Renal cortex interstitium (tissue), 11 donors: ENCODE measurements around the gene KIF9. TPM values are rescaled to one million over a fixed set of nuclear protein-coding genes. Genes with fewer than 3 reads are reported as not detected.
"Not testable (repeated sequence)": the region's sequence is repeated elsewhere in the genome, so short reads cannot be mapped to it uniquely, and the experiment has no call there.

ENCODE experiments used
- DNase-seq, 11 donors: peaks; one replicate each; pipeline ENCODE4 v3.0.0-alpha.2; 2013; ENCODE audit warnings: low read depth in 9 of 11, low spot score in 4 of 11; ENCODE audit errors: extremely low read depth in 1 of 11
- polyA plus RNA-seq, 3 donors: library from polyadenylated mRNA; unstranded; fragments of 120-200 nt; gene quantifications; one replicate each; pipeline ENCODE4 v1.2.1, GENCODE V29; 2013; ENCODE audit not compliant: insufficient read length in 3 of 3

The KIF9 gene
- polyA plus RNA-seq, 3 donors, result 22.4 to 26.0 (median 24.4) TPM

GRCh38 chr3:47299381-47300318 lies 17.1 kb upstream of the KIF9 start:
- no peak for DNase-seq

GRCh38 chr3:47298439-47298838 lies 15.8 kb upstream of the KIF9 start:
- DNase-seq, result no peak

DNA sequence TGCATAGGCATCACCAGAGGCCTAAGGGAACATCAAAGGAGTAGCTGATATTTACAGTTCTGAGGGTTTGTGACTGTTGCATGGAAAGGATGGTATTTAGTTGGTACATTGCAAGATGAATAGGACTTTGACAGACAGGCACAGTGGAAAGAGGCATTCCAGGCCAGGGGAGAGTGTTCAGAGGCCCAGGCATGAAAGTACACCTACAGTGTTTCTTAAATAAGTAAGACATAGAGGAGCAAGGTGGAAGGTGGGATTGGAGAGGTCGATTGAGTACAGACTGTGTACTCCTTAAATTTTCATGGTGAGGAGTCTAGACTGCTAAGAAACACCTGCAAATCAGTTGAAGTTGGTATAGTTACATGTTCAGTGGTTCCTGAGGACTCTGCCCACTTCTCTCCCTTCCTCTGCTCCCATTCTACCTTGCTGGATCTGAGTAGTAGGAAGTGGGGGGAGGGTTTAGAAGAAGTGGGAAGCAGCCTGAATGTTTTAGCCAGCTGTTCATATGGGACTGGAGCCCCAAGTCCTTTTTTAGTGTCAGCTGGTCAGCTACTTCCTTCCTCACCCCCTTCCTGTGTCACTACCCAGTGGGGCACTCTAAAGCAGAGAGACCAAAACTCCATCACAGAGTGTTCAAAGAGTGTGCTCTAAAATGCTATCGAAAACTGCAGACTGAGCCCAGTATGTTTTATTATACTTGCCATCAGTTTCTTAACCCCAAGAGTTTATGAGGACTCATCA lies 14.1 kb upstream of the KIF9 start:
- no peak for DNase-seq

- DNase-seq, result no peak
Measured at GRCh38 chr3:47295976-47296375, 13.4 kb upstream of the KIF9 start.

DNA sequence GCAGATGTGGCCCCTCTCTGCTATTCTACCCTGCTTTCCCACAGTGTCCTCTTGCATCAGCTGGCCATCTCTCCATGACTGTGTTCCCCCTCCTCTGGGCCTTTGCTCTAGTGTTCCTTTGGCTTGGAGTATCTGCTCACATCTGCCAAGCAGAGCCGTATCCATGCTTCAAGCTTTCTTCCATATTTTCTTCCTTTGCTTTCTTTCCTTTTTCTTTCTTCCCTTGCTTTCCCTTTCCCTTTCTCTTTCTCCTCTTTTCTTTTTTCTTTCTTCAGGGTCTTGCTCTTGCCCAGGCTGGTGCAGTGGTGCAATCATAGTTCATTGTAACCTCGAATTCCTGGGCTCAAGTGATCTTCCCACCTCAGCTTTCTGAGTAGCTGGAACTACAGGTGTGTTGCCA lies 12.7 kb upstream of the KIF9 start:
- DNase-seq, result no peak

- no peak for DNase-seq
Measured at GRCh38 chr3:47294392-47294791, 11.8 kb upstream of the KIF9 start.

- no peak for DNase-seq
Measured at GRCh38 chr3:47293822-47294221, 11.2 kb upstream of the KIF9 start.

DNA sequence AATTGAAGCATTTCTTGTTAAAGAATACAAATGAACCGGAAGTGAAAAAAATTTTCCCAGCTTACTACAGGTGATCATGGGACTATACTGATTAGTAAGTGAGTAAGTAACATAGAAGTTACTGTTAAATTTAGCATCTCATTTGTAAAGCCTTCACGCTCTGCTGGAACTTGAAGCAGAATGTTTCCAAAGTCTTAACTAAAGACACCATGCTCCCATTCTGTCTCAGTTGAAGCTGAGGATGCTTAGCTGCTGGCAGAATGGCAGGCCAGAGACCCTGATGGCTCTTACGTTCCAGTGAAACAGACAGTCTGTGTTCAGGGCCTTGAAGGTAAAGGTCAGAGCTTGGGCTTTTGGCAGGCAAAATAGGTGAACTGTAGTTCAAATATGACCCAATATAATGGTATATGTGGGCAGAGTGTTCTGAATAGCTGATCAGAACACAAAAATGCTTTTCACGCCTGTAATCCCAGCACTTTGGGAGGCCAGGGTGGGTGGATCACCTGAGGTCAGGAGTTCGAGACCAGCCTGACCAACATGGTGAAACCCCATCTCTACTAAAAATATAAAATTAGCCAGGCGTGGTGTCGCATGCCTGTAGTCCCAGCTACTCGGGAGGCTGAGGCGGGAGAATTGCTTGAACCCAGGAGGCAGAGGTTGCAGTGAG lies 9.3 kb upstream of the KIF9 start:
- DNase-seq, result not testable (repeated sequence)

DNA sequence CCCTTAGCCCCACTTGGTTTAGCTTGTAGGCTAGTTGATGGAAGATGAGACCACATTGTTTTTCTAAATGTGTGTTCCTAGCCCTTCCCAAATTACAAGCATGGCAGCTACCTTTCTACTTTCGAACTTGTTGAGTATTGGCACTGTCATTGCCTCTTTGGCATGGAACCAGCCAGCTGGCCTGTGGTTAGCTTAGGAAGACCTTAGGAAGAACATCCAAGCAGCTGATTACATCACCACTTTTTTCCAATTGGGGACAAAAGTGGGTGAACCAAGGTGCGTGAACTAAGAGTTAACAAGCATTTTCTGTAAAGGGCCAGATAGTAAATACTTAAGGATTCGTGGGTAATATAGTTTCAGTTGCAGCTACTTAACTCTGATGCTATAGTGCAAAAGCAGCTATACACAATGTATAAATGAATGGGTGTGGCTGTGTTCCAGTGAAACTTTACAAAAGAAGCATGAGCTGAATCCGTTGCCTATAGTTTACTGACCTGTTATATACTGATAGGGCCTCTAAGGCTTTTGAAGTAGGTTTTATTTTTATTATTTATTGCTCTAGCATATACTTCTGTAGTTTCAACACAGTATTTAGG lies 8.7 kb upstream of the KIF9 start:
- no peak for DNase-seq

GRCh38 chr3:47288966-47289910 lies 6.6 kb upstream of the KIF9 start:
- no peak for DNase-seq

GRCh38 chr3:47283591-47284364 lies 1.2 kb upstream of the KIF9 start:
- DNase-seq, result no peak

DNA sequence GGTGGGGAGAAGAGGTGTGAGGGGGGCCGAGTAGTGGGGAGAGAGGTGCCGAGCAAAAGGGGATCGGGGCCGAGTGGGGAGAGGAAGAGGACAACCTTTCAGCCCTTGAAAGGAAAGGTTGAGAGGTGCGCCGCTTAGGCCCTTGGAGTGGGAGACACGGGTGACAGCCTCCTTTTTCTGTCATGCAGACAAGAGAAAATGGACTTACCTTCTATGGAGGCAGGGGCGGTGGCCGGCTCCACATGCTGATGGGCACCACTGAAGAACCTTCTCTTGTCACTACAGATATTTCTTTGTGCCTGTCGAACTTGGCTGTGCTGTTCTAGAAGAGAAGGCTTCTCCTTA lies 566 bp upstream of the KIF9 start:
- peak in 2 of 11 donors; percentile 3 to 9 for DNase-seq

DNA sequence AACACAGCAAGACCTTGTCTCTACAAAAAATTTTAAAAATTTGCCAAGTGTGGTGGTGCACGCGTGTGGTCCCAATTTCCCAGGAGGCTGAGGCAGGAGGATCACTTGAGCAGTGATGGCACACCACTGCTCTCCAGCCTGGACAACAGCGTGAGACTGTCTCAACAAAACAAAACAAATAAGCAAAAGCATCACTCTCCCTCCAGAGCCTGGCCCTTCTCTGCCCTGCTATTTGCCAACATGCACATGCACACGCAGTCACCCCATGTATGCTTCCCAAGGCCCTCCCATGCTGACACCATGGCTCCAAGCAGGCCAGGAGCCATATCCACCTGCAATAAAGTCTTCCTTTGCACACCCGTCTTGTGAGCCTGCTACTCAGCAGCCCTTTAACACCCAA lies 2.1 kb downstream of the KIF9 start:
- DNase-seq, result no peak

- no peak for DNase-seq
Measured at GRCh38 chr3:47276558-47276957, 6.0 kb downstream of the KIF9 start.

GRCh38 chr3:47274652-47275051 lies 7.9 kb downstream of the KIF9 start:
- DNase-seq, result no peak

DNA sequence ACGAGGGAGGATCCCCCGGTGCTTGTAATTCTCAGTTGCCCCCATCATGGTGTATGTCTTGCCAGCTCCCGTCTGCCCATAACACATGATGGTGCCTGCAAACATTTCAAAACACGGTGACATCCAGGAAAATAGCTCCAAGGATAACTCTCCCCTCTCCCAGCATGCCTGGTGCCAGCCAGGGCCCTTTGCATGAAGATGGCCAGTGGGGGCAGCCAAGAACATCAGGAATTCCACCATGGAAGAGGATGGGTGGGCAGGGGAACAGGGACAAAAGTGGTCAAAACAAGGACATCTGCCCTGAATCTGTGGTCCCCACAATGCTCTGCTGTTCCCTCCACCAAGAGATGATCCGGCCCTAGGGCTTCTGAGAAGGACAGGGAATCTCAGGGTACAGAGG lies 9.0 kb downstream of the KIF9 start:
- no peak for DNase-seq

- DNase-seq, result no peak
Measured at GRCh38 chr3:47270526-47270925, 12.1 kb downstream of the KIF9 start.

GRCh38 chr3:47267490-47267824 lies 15.1 kb downstream of the KIF9 start:
- DNase-seq, result no peak
